Effector memory CD4-positive, alpha-beta T cell (primary cell): ENCODE measurements around the gene BDH1.

Source experiments
- DNase-seq, 3 donors: peaks; one replicate each; pipeline ENCODE4 v3.0.0-alpha.2; 2020
- H3K27ac ChIP-seq: 2 replicates; pipeline ENCODE4 v1.7.0; 2013; ENCODE audit warnings: mild to moderate bottlenecking, low read length, moderate library complexity; ENCODE audit not compliant: insufficient read depth, poor library complexity, severe bottlenecking
- H3K27me3 ChIP-seq: replicated peaks from 2 replicates; pipeline ENCODE4 v1.7.0; 2013; ENCODE audit warnings: mild to moderate bottlenecking, low read length; ENCODE audit not compliant: insufficient read depth, control insufficient read depth, poor library complexity, severe bottlenecking
- H3K36me3 ChIP-seq: 2 replicates; pipeline ENCODE4 v1.7.0; 2013; ENCODE audit warnings: mild to moderate bottlenecking, low read length, moderate library complexity; ENCODE audit not compliant: control insufficient read depth, insufficient read depth
- H3K4me1 ChIP-seq: 2 replicates; pipeline ENCODE4 v1.7.0; 2013; ENCODE audit warnings: low read length, mild to moderate bottlenecking; ENCODE audit not compliant: control insufficient read depth, insufficient read depth, poor library complexity, severe bottlenecking
- H3K4me3 ChIP-seq: 2 replicates; pipeline ENCODE4 v1.7.0; 2013; ENCODE audit warnings: low read length, low read depth, mild to moderate bottlenecking; ENCODE audit not compliant: insufficient read depth, poor library complexity, severe bottlenecking
- H3K9me3 ChIP-seq: 2 replicates; pipeline ENCODE4 v1.7.0; 2013; ENCODE audit warnings: mild to moderate bottlenecking, low read length, moderate library complexity; ENCODE audit not compliant: control insufficient read depth

Gene BDH1

GRCh38 chr3:197507541-197507940 is 48.2 kb downstream of the BDH1 start:
- Histone ChIP-seq H3K36me3 (peaks cover 10% of the 10 kb centered on the region), H3K4me3 (no peak overlapping the region), H3K9me3 (no peaks in the 10 kb centered on the region), H3K4me1 (peaks cover 7% of the 10 kb centered on the region), H3K27me3 (no peaks in the 10 kb centered on the region), H3K27ac (no peak overlapping the region)
- no peak for DNase-seq

- H3K27me3 ChIP-seq, result no peaks in the 10 kb centered on the region
Observed at GRCh38 chr3:197507081-197507480, 48.7 kb downstream of the BDH1 start.

GRCh38 chr3:197505796-197506548 is 49.8 kb downstream of the BDH1 start:
- Histone ChIP-seq H3K36me3 (no peaks in the 10 kb centered on the region), H3K4me1 (peaks cover 7% of the 10 kb centered on the region), H3K9me3 (no peaks in the 10 kb centered on the region), H3K27ac (no peak overlapping the region), H3K4me3 (no peak overlapping the region), H3K27me3 (no peaks in the 10 kb centered on the region)
- no peak for DNase-seq

More at GRCh38 chr3:197507081-197507480, 48.7 kb downstream of the BDH1 start:
- H3K4me3 ChIP-seq, result no peak overlapping the region
- peaks cover 6% of the 10 kb centered on the region for H3K36me3 ChIP-seq
- H3K4me1 ChIP-seq, result peaks cover 7% of the 10 kb centered on the region
- no peak overlapping the region for H3K27ac ChIP-seq
- no peak for DNase-seq
- H3K9me3 ChIP-seq, result no peaks in the 10 kb centered on the region

GRCh38 chr3:197504641-197505121 is 51.1 kb downstream of the BDH1 start:
- Histone ChIP-seq H3K27me3 (no peaks in the 10 kb centered on the region), H3K4me3 (no peak overlapping the region), H3K36me3 (no peaks in the 10 kb centered on the region), H3K9me3 (no peaks in the 10 kb centered on the region), H3K27ac (no peak overlapping the region), H3K4me1 (peaks cover under 1% of the 10 kb centered on the region)
- no peak for DNase-seq

GRCh38 chr3:197504229-197504628 is 51.5 kb downstream of the BDH1 start:
- Histone ChIP-seq H3K4me3 (no peak overlapping the region), H3K27ac (no peak overlapping the region), H3K4me1 (no peaks in the 10 kb centered on the region), H3K9me3 (no peaks in the 10 kb centered on the region), H3K27me3 (no peaks in the 10 kb centered on the region), H3K36me3 (no peaks in the 10 kb centered on the region)
- no peak for DNase-seq

GRCh38 chr3:197503652-197504051 is 52.1 kb downstream of the BDH1 start:
- no peaks in the 10 kb centered on the region for H3K9me3 ChIP-seq
- no peaks in the 10 kb centered on the region for H3K36me3 ChIP-seq
- H3K27me3 ChIP-seq, result no peaks in the 10 kb centered on the region
- H3K4me1 ChIP-seq, result no peaks in the 10 kb centered on the region
- no peak for DNase-seq
- H3K27ac ChIP-seq, result no peak overlapping the region
- no peak overlapping the region for H3K4me3 ChIP-seq

- H3K27ac ChIP-seq, result no peak overlapping the region
- no peaks in the 10 kb centered on the region for H3K9me3 ChIP-seq
- no peaks in the 10 kb centered on the region for H3K36me3 ChIP-seq
- no peaks in the 10 kb centered on the region for H3K27me3 ChIP-seq
- no peaks in the 10 kb centered on the region for H3K4me1 ChIP-seq
- no peak for DNase-seq
- H3K4me3 ChIP-seq, result no peak overlapping the region
Observed at GRCh38 chr3:197501879-197502620, 53.7 kb downstream of the BDH1 start.

- Histone ChIP-seq H3K36me3 (no peaks in the 10 kb centered on the region), H3K27me3 (no peaks in the 10 kb centered on the region), H3K9me3 (no peaks in the 10 kb centered on the region), H3K27ac (no peak overlapping the region), H3K4me1 (no peaks in the 10 kb centered on the region), H3K4me3 (no peak overlapping the region)
- DNase-seq, result no peak
Observed at GRCh38 chr3:197501496-197501878, 54.3 kb downstream of the BDH1 start.

- H3K36me3 ChIP-seq, result no peaks in the 10 kb centered on the region
- no peak overlapping the region for H3K27ac ChIP-seq
- H3K9me3 ChIP-seq, result no peaks in the 10 kb centered on the region
- no peaks in the 10 kb centered on the region for H3K4me1 ChIP-seq
- H3K27me3 ChIP-seq, result no peaks in the 10 kb centered on the region
- H3K4me3 ChIP-seq, result no peak overlapping the region
- no peak for DNase-seq
Observed at GRCh38 chr3:197500812-197501211, 55.0 kb downstream of the BDH1 start.

GRCh38 chr3:197499427-197499826 is 56.3 kb downstream of the BDH1 start:
- H3K9me3 ChIP-seq, result no peaks in the 10 kb centered on the region
- no peak overlapping the region for H3K4me3 ChIP-seq
- H3K4me1 ChIP-seq, result no peaks in the 10 kb centered on the region
- H3K27ac ChIP-seq, result no peak overlapping the region
- DNase-seq, result no peak
- no peaks in the 10 kb centered on the region for H3K36me3 ChIP-seq
- no peaks in the 10 kb centered on the region for H3K27me3 ChIP-seq
